Naive B cell (primary cell): ENCODE results near the gene ARHGEF7. TPM values are rescaled to one million over a fixed set of nuclear protein-coding genes. Genes with fewer than 3 reads are reported as not detected.

Experiments
- ATAC-seq, 2 donors: fragments of 150-1000 bp; cut with Tn5 transposase; 2 replicates each; pipeline ENCODE4 v1.10.0; 2021; ENCODE audit warnings: low read depth in 2 of 2, mild to moderate bottlenecking in 2 of 2, moderate library complexity in 2 of 2
- DNase-seq: peaks from one replicate; pipeline ENCODE4 v3.0.0; 2022
- H3K27ac Mint-ChIP-seq, 6 donors: one replicate each; pipeline ENCODE4 v1.8.0; 2020 to 2022; ENCODE audit warnings: mild to moderate bottlenecking in 6 of 6, mixed read lengths in 6 of 6, moderate library complexity in 5 of 6, inconsistent platforms in 2 of 6
- H3K27me3 Mint-ChIP-seq, 3 donors: one replicate each; pipeline ENCODE4 v1.8.0; 2021 to 2022; ENCODE audit warnings: mixed read lengths in 3 of 3, mild to moderate bottlenecking in 1 of 3
- H3K36me3 Mint-ChIP-seq, 2 donors: one replicate each; pipeline ENCODE4 v1.8.0; 2020 to 2022; ENCODE audit warnings: mixed read lengths in 2 of 2, inconsistent platforms in 1 of 2, mild to moderate bottlenecking in 1 of 2
- H3K4me1 Mint-ChIP-seq, 3 donors: one replicate each; pipeline ENCODE4 v1.8.0; 2020 to 2022; ENCODE audit warnings: mixed read lengths in 3 of 3, inconsistent platforms in 1 of 3, mild to moderate bottlenecking in 1 of 3, moderate library complexity in 1 of 3
- H3K4me3 Mint-ChIP-seq, 8 donors: one replicate each; pipeline ENCODE4 v1.8.0; 2020 to 2022; ENCODE audit warnings: mild to moderate bottlenecking in 8 of 8, mixed read lengths in 8 of 8, moderate library complexity in 8 of 8, inconsistent platforms in 2 of 8
- H3K9me3 Mint-ChIP-seq, 7 donors: one replicate each; pipeline ENCODE4 v1.8.0; 2020 to 2022; ENCODE audit warnings: mixed read lengths in 7 of 7, mild to moderate bottlenecking in 5 of 7, inconsistent platforms in 2 of 7, moderate library complexity in 1 of 7
- polyA plus RNA-seq, 6 donors: library from polyadenylated mRNA; unstranded; fragments of 300-500 nt; fragmentation: Illumina TruSeq; gene quantifications; one replicate each; pipeline ENCODE4 v1.2.3, GENCODE V29; 2021; ENCODE audit warnings: low read depth in 6 of 6

The ARHGEF7 gene
- polyA plus RNA-seq, 6 donors from 2014 or later, result 9.1 to 26.9 (median 17.5) TPM

GRCh38 chr13:111298214-111298975 lies 183.3 kb downstream of the ARHGEF7 start:
- peaks cover 15 to 48% of the 10 kb centered on the region in 2 donors for H3K36me3 Mint-ChIP-seq
- peak overlapping the region in 1 of 6 donors; percentile 85 for H3K27ac Mint-ChIP-seq

DNA sequence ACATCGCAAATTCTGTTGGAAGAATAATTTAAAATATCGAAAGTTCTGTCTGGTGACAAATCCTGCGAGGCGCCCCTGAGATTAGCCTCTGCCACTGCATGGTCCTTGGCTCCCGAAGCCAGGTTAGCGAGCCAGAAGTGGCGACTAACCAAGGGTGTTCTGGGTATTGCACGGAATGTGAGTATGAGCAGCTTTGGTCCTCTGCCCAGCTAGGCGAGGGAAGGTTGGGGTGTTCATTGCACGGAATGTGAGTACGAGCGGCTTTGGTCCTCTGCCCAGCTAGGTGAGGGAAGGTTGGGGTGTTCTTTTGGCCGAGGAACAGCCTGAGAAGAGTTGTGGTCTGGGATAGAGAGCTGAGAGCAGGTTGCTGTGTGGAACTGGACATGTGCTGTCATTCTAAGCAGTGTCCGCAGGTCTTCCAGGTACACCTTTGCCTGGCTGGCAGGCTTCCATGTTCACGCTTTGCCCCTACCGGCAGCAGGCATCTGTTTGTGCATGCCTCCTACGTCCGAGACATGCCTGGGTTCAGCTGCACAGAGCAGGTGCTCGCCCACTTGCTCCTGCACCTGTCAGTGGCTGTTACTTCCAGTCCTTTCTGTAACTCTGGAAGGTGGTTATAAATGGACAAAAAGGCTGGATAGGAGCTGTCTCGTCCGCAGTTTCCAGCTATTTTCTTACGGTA lies 187.1 kb downstream of the ARHGEF7 start:
- peak overlapping the region in 2 of 8 donors; percentile 53 to 61 for H3K4me3 Mint-ChIP-seq
- DNase-seq (no peak), ATAC-seq (no peak)
- H3K27ac Mint-ChIP-seq, result peak overlapping the region in 1 of 6 donors; percentile 52
- no peaks in the 10 kb centered on the region for H3K27me3 Mint-ChIP-seq
- H3K36me3 Mint-ChIP-seq, result peaks cover 45 to 55% of the 10 kb centered on the region in 2 donors
- no peaks in the 10 kb centered on the region for H3K9me3 Mint-ChIP-seq
- H3K4me1 Mint-ChIP-seq, result peaks cover 0 to 3% (median 0%) of the 10 kb centered on the region in 3 donors

More at GRCh38 chr13:111298214-111298975, 183.3 kb downstream of the ARHGEF7 start:
- no peak overlapping the region for H3K4me3 Mint-ChIP-seq
- H3K9me3 Mint-ChIP-seq, result no peaks in the 10 kb centered on the region
- ATAC-seq (no peak), DNase-seq (no peak)
- H3K27me3 Mint-ChIP-seq, result no peaks in the 10 kb centered on the region
- peaks cover 0 to 5% (median 0%) of the 10 kb centered on the region in 3 donors for H3K4me1 Mint-ChIP-seq

DNA sequence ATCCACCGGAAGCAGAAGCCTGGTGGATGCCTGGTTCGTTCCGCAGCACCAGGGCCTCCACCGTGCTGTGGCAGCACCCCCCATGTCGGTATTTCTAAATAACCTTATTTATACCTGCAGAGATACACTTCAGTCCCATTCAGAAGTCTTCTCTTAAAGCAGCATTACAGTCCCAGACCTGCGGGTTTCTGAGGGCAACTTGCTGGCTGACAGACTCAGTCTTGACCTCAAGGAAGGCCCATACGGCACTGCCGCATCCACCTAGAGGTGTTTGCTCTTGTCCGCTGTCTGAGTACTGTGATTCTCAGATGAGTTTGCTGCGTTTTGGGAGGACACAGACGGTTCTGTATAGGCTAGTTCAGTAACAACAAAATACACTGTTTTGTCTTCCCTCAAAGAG lies 188.4 kb downstream of the ARHGEF7 start:
- H3K36me3 Mint-ChIP-seq, result peaks cover 47 to 52% of the 10 kb centered on the region in 2 donors
- H3K27me3 Mint-ChIP-seq, result no peaks in the 10 kb centered on the region
- H3K27ac Mint-ChIP-seq, result peak overlapping the region in 1 of 6 donors; percentile 64
- ATAC-seq (no peak), DNase-seq (no peak)
- no peaks in the 10 kb centered on the region for H3K9me3 Mint-ChIP-seq
- peaks cover 0 to 3% (median 0%) of the 10 kb centered on the region in 3 donors for H3K4me1 Mint-ChIP-seq
- no peak overlapping the region for H3K4me3 Mint-ChIP-seq

GRCh38 chr13:111304041-111304544 lies 189.0 kb downstream of the ARHGEF7 start:
- DNase-seq (no peak), ATAC-seq (no peak)

DNA sequence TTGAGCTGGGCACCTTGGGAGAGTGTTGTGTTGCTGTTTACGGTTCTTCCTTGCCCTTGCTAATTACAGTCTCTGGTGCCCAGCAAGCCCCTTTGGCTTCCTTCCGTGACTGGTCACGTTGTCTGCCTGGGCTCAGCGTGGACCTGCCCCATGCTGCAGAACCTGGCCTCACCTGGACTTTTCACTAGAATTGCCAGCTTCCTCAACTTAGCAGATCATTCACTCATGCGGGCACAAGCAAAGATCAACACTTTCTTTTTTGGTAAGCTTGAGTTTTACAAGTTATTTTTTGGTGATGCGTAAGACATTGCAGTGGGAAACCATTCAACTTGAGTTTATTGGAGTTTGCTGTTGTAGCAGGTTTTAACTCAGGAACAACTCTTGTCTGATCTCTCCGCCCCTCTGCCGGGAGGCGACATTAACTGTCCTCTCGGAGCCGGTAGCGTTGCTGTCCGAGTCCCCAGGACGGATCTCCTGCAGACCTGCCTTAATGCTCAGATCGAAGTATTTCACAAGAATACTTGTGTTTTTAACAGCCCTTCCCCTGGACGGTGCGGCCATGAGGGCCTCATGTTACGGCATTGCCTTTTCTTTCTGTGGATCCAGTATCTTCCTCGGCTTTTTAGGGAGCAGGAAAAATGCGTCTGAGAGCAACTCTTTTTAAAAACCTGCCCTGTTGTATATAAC lies 189.6 kb downstream of the ARHGEF7 start:
- Mint-ChIP-seq H3K36me3 (peaks cover 47 to 54% of the 10 kb centered on the region in 2 donors), H3K27ac (peak overlapping the region in 5 of 6 donors; percentile 33 to 92 (median 64)), H3K9me3 (peaks cover 0 to 3% (median 0%) of the 10 kb centered on the region in 7 donors), H3K4me3 (peak overlapping the region in 1 of 8 donors; percentile 9), H3K27me3 (no peaks in the 10 kb centered on the region), H3K4me1 (peaks cover 0 to 6% (median 5%) of the 10 kb centered on the region in 3 donors)
- DNase-seq (no peak), ATAC-seq (no peak)

More at GRCh38 chr13:111304041-111304544, 189.0 kb downstream of the ARHGEF7 start:
- H3K9me3 Mint-ChIP-seq, result peaks cover 0 to 1% (median 0%) of the 10 kb centered on the region in 7 donors
- peaks cover 0 to 4% (median 3%) of the 10 kb centered on the region in 3 donors for H3K4me1 Mint-ChIP-seq
- H3K27me3 Mint-ChIP-seq, result no peaks in the 10 kb centered on the region
- peak overlapping the region in 1 of 8 donors; percentile 12 for H3K4me3 Mint-ChIP-seq
- H3K27ac Mint-ChIP-seq, result peak overlapping the region in 1 of 6 donors; percentile 64
- H3K36me3 Mint-ChIP-seq, result peaks cover 47 to 52% of the 10 kb centered on the region in 2 donors

DNA sequence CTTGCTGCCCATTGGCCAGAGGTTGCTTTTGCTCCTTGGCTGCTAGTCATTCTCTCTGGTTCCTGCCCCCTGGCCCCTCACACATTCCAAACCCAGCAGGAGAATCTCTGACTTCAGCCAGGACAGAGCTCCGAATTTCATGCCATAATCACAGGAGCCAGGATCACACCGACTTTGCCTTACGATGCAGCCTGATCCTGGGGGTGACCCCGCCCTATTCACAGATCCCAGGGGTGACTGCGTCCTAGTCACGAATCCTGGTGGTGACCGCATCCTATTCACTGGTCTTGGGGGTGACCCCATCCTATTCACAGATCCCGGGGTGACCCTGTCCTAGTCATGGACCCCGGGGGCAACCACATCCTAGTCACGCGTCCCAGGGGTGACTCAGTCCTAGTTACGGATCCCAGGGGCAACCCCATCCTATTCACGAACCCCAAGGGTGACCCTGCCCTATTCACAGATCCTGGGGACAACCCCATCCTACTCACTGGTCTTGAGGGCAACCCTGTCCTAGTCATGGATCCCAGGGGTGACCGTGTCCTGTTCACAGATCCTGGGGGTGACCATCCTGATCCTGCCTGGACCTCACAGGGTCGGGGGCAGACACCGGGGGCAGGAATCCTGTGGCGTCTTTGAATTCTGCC lies 198.0 kb downstream of the ARHGEF7 start:
- H3K36me3 Mint-ChIP-seq, result peaks cover 31 to 54% of the 10 kb centered on the region in 2 donors
- H3K9me3 Mint-ChIP-seq, result peaks cover 0 to 19% (median 9%) of the 10 kb centered on the region in 7 donors

GRCh38 chr13:111313911-111314425 lies 198.9 kb downstream of the ARHGEF7 start:
- ATAC-seq (no peak), DNase-seq (no peak)
- peaks cover 0 to 19% (median 9%) of the 10 kb centered on the region in 7 donors for H3K9me3 Mint-ChIP-seq
- H3K27me3 Mint-ChIP-seq, result no peaks in the 10 kb centered on the region
- H3K4me1 Mint-ChIP-seq, result peaks cover 9 to 25% (median 12%) of the 10 kb centered on the region in 3 donors
- no peak overlapping the region for H3K4me3 Mint-ChIP-seq
- peaks cover 31 to 51% of the 10 kb centered on the region in 2 donors for H3K36me3 Mint-ChIP-seq
- H3K27ac Mint-ChIP-seq, result no peak overlapping the region

More for the DNA sequence above, 198.0 kb downstream of the ARHGEF7 start:
- Mint-ChIP-seq H3K27me3 (no peaks in the 10 kb centered on the region), H3K27ac (peak overlapping the region in 2 of 6 donors; percentile 24 to 50), H3K4me3 (no peak overlapping the region), H3K4me1 (peaks cover 9 to 23% (median 12%) of the 10 kb centered on the region in 3 donors)
- DNase-seq (no peak), ATAC-seq (no peak)

- DNase-seq, result no peak
- no peaks in the 10 kb centered on the region for H3K27me3 Mint-ChIP-seq
- H3K27ac Mint-ChIP-seq, result no peak overlapping the region
Measured at GRCh38 chr13:111314852-111315251, 199.7 kb downstream of the ARHGEF7 start.

GRCh38 chr13:111315347-111315995 lies 200.4 kb downstream of the ARHGEF7 start:
- ATAC-seq (no peak), DNase-seq (no peak)
- H3K27ac Mint-ChIP-seq, result peak overlapping the region in 2 of 6 donors; percentile 15 to 30
- no peaks in the 10 kb centered on the region for H3K27me3 Mint-ChIP-seq
- H3K4me1 Mint-ChIP-seq, result peaks cover 3 to 15% (median 3%) of the 10 kb centered on the region in 3 donors
- H3K9me3 Mint-ChIP-seq, result peaks cover 0 to 14% (median 5%) of the 10 kb centered on the region in 7 donors
- peaks cover 28 to 50% of the 10 kb centered on the region in 2 donors for H3K36me3 Mint-ChIP-seq
- no peak overlapping the region for H3K4me3 Mint-ChIP-seq

More at GRCh38 chr13:111314852-111315251, 199.7 kb downstream of the ARHGEF7 start:
- ATAC-seq, result no peak
- Mint-ChIP-seq H3K36me3 (peaks cover 31 to 56% of the 10 kb centered on the region in 2 donors), H3K4me1 (peaks cover 9 to 21% (median 9%) of the 10 kb centered on the region in 3 donors), H3K4me3 (no peak overlapping the region), H3K9me3 (peaks cover 0 to 16% (median 9%) of the 10 kb centered on the region in 7 donors)

DNA sequence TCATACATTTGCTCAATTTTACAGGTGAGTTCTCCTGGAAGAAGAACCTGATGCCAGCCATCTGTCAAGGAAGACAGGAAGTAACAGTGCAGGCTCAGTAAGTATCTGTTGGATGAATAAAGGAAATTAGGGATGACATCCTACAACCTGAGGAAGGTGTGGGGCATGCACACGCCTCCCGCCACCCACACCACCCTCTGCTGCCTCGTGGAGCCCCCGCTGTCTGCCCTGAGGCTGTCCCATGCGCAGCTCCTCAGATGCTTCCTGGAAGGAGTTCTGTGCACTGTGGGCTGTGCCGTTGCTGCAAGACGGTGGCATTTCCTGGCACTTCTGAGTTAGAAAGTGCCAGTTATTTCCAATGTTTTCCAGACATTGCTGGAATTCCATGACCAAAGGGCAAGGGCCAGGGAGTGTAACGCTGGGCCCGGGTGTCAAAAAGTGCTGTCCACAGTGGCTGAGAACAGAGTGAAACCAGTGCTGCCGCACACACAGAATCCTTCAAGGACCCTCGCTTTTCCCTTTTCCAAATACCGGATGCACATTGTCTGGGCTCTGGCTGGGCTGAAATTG lies 201.1 kb downstream of the ARHGEF7 start:
- Mint-ChIP-seq H3K4me3 (no peak overlapping the region), H3K4me1 (peaks cover 0 to 7% (median 0%) of the 10 kb centered on the region in 3 donors), H3K9me3 (peaks cover 0 to 14% (median 2%) of the 10 kb centered on the region in 7 donors), H3K27me3 (no peaks in the 10 kb centered on the region), H3K36me3 (peaks cover 20 to 42% of the 10 kb centered on the region in 2 donors), H3K27ac (peak overlapping the region in 2 of 6 donors; percentile 36 to 61)
- DNase-seq (no peak), ATAC-seq (no peak)

- Mint-ChIP-seq H3K4me1 (peaks cover 0 to 4% (median 0%) of the 10 kb centered on the region in 3 donors), H3K27me3 (no peaks in the 10 kb centered on the region), H3K36me3 (peaks cover 16 to 38% of the 10 kb centered on the region in 2 donors), H3K27ac (peak overlapping the region in 1 of 6 donors; percentile 61), H3K9me3 (peaks cover 0 to 13% (median 2%) of the 10 kb centered on the region in 7 donors), H3K4me3 (no peak overlapping the region)
- ATAC-seq (no peak), DNase-seq (no peak)
Measured at GRCh38 chr13:111317042-111317550, 202.0 kb downstream of the ARHGEF7 start.
